Anterior cingulate cortex (tissue), 58 donors: ENCODE data around the gene LOX.

Experiments used
- DNase-seq, 58 donors: peaks; one replicate each; lab custom pipeline; 2025; lab: John Stamatoyannopoulos, UW

Gene LOX

GRCh38 chr5:122056913-122057312 is 21.1 kb downstream of the LOX start:
- DNase-seq, result no peak

GRCh38 chr5:122054266-122054665 is 23.8 kb downstream of the LOX start:
- DNase-seq, result no peak

GRCh38 chr5:122053181-122054109 is 24.6 kb downstream of the LOX start:
- DNase-seq, result no peak

GRCh38 chr5:122051569-122051968 is 26.5 kb downstream of the LOX start:
- DNase-seq, result no peak

GRCh38 chr5:122050959-122051358 is 27.1 kb downstream of the LOX start:
- DNase-seq, result no peak

GRCh38 chr5:122040636-122041302 is 37.3 kb downstream of the LOX start:
- DNase-seq, result no peak

- no peak for DNase-seq
These were observed 41.7 kb downstream of the LOX start for GRCh38 chr5:122036326-122036725.

GRCh38 chr5:122035913-122036312 is 42.1 kb downstream of the LOX start:
- DNase-seq, result no peak

GRCh38 chr5:122031836-122032235 is 46.2 kb downstream of the LOX start:
- DNase-seq, result no peak

- no peak for DNase-seq
These were observed 47.8 kb downstream of the LOX start for GRCh38 chr5:122030251-122030650.

- DNase-seq, result no peak
These were observed 48.2 kb downstream of the LOX start for GRCh38 chr5:122029818-122030217.

- DNase-seq, result no peak
These were observed 55.1 kb downstream of the LOX start for GRCh38 chr5:122022966-122023365.

GRCh38 chr5:122019919-122020590 is 58.0 kb downstream of the LOX start:
- no peak for DNase-seq

- no peak for DNase-seq
These were observed 62.6 kb downstream of the LOX start for GRCh38 chr5:122015471-122015870.

GRCh38 chr5:122014236-122014935 is 63.7 kb downstream of the LOX start:
- DNase-seq, result no peak
